Endothelial cell of umbilical vein (primary cell): ENCODE data around the gene SUFU. TPM values are rescaled to one million over a fixed set of nuclear protein-coding genes. Genes with fewer than 3 reads are reported as not detected.

ENCODE experiments used
- BruUV-seq: library from RNA; stranded (reverse); fragments of 400-500 nt; replicated peaks from 2 replicates; lab custom pipeline; 2021; lab: Mats Ljungman, UMichigan
- CTCF ChIA-PET: fragments of 300-600, 350-600 bp; sonication (Branson Sonifier 250); formaldehyde crosslinking; loops from one replicate; lab custom pipeline; 2021; ENCODE audit warnings: antibody characterized with exemption, inconsistent platforms; lab: Charles Lee
- POLR2A ChIA-PET: fragments of 300-600, 350-600 bp; sonication (Branson Sonifier 250); formaldehyde crosslinking; loops from one replicate; lab custom pipeline; 2021; ENCODE audit warnings: antibody characterized with exemption, inconsistent platforms; lab: Charles Lee
- DNase-seq: peaks from one replicate; pipeline ENCODE4 v3.0.0-alpha.2; 2011; ENCODE audit warnings: low read depth, low spot score
- FAIRE-seq: peaks from 2 replicates; lab custom pipeline; 2011; peaks lifted over from hg19 to GRCh38; lab: Jason Lieb, UNC
- H2AFZ ChIP-seq: 2 replicates; pipeline ENCODE4 v1.6.0; 2012; ENCODE audit warnings: low read depth, low read length, control low read depth, inconsistent platforms
- H3K27ac ChIP-seq: 2 replicates; pipeline ENCODE4 v1.5.1; 2011; ENCODE audit warnings: low read depth, mild to moderate bottlenecking, control low read depth, low read length, moderate library complexity; ENCODE audit not compliant: insufficient read depth
- H3K27me3 ChIP-seq, 2 experiments: 2 replicates each; pipeline versions ENCODE4 v1.6.0 to v1.6.1; 2011; ENCODE audit warnings: low read length in 2 of 2, mixed read lengths in 1 of 2; ENCODE audit not compliant: control insufficient read depth in 2 of 2, insufficient read depth in 2 of 2
- H3K36me3 ChIP-seq, 2 experiments: 2 replicates in 1 of 2; 3 replicates in 1 of 2; pipeline ENCODE4 v1.5.1; 2011; ENCODE audit warnings: low read length in 2 of 2, mild to moderate bottlenecking in 1 of 2, moderate library complexity in 1 of 2; ENCODE audit not compliant: control insufficient read depth in 2 of 2, insufficient read depth in 2 of 2; ENCODE audit errors: extremely low read depth in 1 of 2
- H3K4me1 ChIP-seq: 3 replicates; pipeline ENCODE4 v1.5.1; 2011; ENCODE audit warnings: mild to moderate bottlenecking, low read length; ENCODE audit not compliant: control insufficient read depth, insufficient read depth; ENCODE audit errors: extremely low read depth
- H3K4me2 ChIP-seq: 2 replicates; pipeline ENCODE4 v1.6.1; 2011; ENCODE audit warnings: low read length, control low read depth, mixed read lengths; ENCODE audit not compliant: insufficient read depth
- H3K4me3 ChIP-seq, 3 experiments: fragments of 200-600 bp in 1 of 3; sonication (generic), shearing (Covaris generic) in 1 of 3; replicated peaks in 1 of 3; 2 replicates each; pipeline ENCODE4 v1.5.1; 2011 to 2016; ENCODE audit warnings: control low read depth in 3 of 3, low read length in 3 of 3, mild to moderate bottlenecking in 2 of 3, inconsistent platforms in 1 of 3, low read depth in 1 of 3, moderate library complexity in 1 of 3; ENCODE audit not compliant: insufficient read depth in 1 of 3
- H3K79me2 ChIP-seq: 2 replicates; pipeline ENCODE4 v1.6.0; 2012; ENCODE audit warnings: low read length, inconsistent platforms; ENCODE audit not compliant: control insufficient read depth, insufficient read depth
- H3K9ac ChIP-seq: replicated peaks from 2 replicates; pipeline ENCODE3; 2011; ENCODE audit warnings: low read length, control low read depth; ENCODE audit not compliant: insufficient read depth; ENCODE audit errors: extremely low read depth
- H3K9me1 ChIP-seq: replicated peaks from 3 replicates; pipeline ENCODE4 v1.6.0; 2011; ENCODE audit warnings: mild to moderate bottlenecking, low read length; ENCODE audit not compliant: control insufficient read depth, insufficient read depth; ENCODE audit errors: extremely low read depth
- H3K9me3 ChIP-seq: replicated peaks from 2 replicates; pipeline ENCODE4 v1.5.1; 2012; ENCODE audit warnings: low read length, inconsistent platforms; ENCODE audit not compliant: control insufficient read depth, insufficient read depth
- H4K20me1 ChIP-seq: replicated peaks from 2 replicates; pipeline ENCODE3; 2011; ENCODE audit warnings: mild to moderate bottlenecking, low read length; ENCODE audit not compliant: control insufficient read depth, insufficient read depth; ENCODE audit errors: extremely low read depth
- CTCF ChIP-seq, 2 donors: IDR thresholded peaks; 1 replicate in 1 of 2; 2 replicates in 1 of 2; pipeline ENCODE4 v1.5.1; 2011; ENCODE audit warnings: low read length in 2 of 2, mild to moderate bottlenecking in 2 of 2, moderate library complexity in 2 of 2, control low read depth in 1 of 2, inconsistent platforms in 1 of 2, low read depth in 1 of 2; ENCODE audit not compliant: insufficient read depth in 1 of 2; ENCODE audit errors: extremely low read depth in 1 of 2
- EZH2 ChIP-seq: IDR thresholded peaks from 2 replicates; pipeline ENCODE4 v1.6.1; 2012; ENCODE audit warnings: borderline replicate concordance, low read depth, mild to moderate bottlenecking, moderate library complexity, low read length, inconsistent platforms; ENCODE audit not compliant: severe bottlenecking
- FOS ChIP-seq: IDR thresholded peaks from 2 replicates; pipeline ENCODE4 v1.6.1; 2011; ENCODE audit warnings: mild to moderate bottlenecking, low read length, moderate library complexity, borderline replicate concordance; ENCODE audit not compliant: insufficient read depth
- GATA2 ChIP-seq: IDR thresholded peaks from 2 replicates; pipeline ENCODE4 v1.7.0; 2011; ENCODE audit warnings: low read depth, mild to moderate bottlenecking, moderate library complexity, mixed read lengths, low read length; ENCODE audit not compliant: insufficient read length, insufficient read depth
- MAX ChIP-seq: IDR thresholded peaks from 2 replicates; pipeline ENCODE4 v1.6.1; 2011; ENCODE audit not compliant: insufficient read depth, insufficient read length
- MYC ChIP-seq: IDR thresholded peaks from one replicate; pipeline ENCODE4 v1.6.1; 2011; ENCODE audit warnings: mild to moderate bottlenecking, low read depth, low read length
- POLR2AphosphoS5 ChIP-seq: IDR thresholded peaks from 2 replicates; pipeline ENCODE4 v1.6.1; 2012; ENCODE audit warnings: low read depth, mild to moderate bottlenecking, control low read depth, low read length, moderate library complexity; ENCODE audit not compliant: insufficient read depth
- dilution Hi-C: fragments of 300-500 bp; cut with MboI; formaldehyde crosslinking; loops from one replicate; pipeline ENCODE4 v1.15.0; 2019; ENCODE audit warnings: low sequenced_read_pairs; ENCODE audit not compliant: extremely low pct_ligation_motif_present
- intact Hi-C: fragments of 100-400 bp; cut with micrococcal nuclease; formaldehyde crosslinking; loops from one replicate; pipeline ENCODE4 v1.10.0; 2022
- polyA plus RNA-seq, 4 experiments: library from polyadenylated mRNA; depleted of rRNA in 3 of 4; stranded (reverse) in 3 of 4; unstranded in 1 of 4; fragments of >200 nt; gene quantifications; 2 replicates each; pipeline versions ENCODE4 v1.2.1 to v1.2.3, GENCODE V29; 2011 to 2012; ENCODE audit warnings: missing spikeins in 1 of 4
- total RNA-seq: library from RNA; stranded (reverse); gene quantifications from 2 replicates; pipeline ENCODE4 v1.2.3, GENCODE V29; 2021

The SUFU gene
- total and polyA plus RNA-seq, 2 donors (not counting 3 experiments of a cell fraction or from before 2014, with no cell fraction given): 10.1 to 16.3 TPM

- DNase-seq: peak; percentile 39
- no peak overlapping the region for H2AFZ ChIP-seq
- H3K4me3 ChIP-seq: no peak overlapping the region
- no peak overlapping the region for H3K27ac ChIP-seq
- dilution Hi-C loops (no loop called here), intact Hi-C loops (loop anchor here (5.0 kb wide), 2 partner anchors 117 to 173 kb away; partner anchors contain the start of genes ARL3, FBXL15 and SFXN2)
- BruUV-seq: no TSS peak
- no peaks in the 10 kb centered on the region for H3K27me3 ChIP-seq
- TF ChIP-seq GATA2 (no peak), MAX (no peak), CTCF (IDR thresholded peaks at IDR 0.05; ENCODE audit: extremely low read depth in 1 of 2, insufficient read depth in 1 of 2, low read depth in 1 of 2, low read length in 2 of 2) (peak in 1 of 2 donors; percentile 16)
- H3K36me3 ChIP-seq: no peaks in the 10 kb centered on the region
- H4K20me1 ChIP-seq: no peaks in the 10 kb centered on the region
- H3K4me1 ChIP-seq: peaks cover 52% of the 10 kb centered on the region
- ChIA-PET POLR2A (no interaction called here), CTCF (interaction anchor here (1.3 to 10.0 kb wide), 12 partner anchors 9 to 91 kb away, joined by 3 to 110 read pairs (median 7); partner anchors contain the start of genes SUFU and TRIM8)
- no peak overlapping the region for H3K9ac ChIP-seq
- no peaks in the 10 kb centered on the region for H3K9me3 ChIP-seq
- no peaks in the 10 kb centered on the region for H3K9me1 ChIP-seq
- no peaks in the 10 kb centered on the region for H3K79me2 ChIP-seq
- FAIRE-seq: peak; percentile 37
- no peak overlapping the region for H3K4me2 ChIP-seq
Observed at GRCh38 chr10:102595293-102595692, 91.5 kb downstream of the SUFU start.

GRCh38 chr10:102595897-102596296 is 92.1 kb downstream of the SUFU start:
- BruUV-seq: no TSS peak
- Histone ChIP-seq H3K79me2 (no peaks in the 10 kb centered on the region), H3K9me1 (no peaks in the 10 kb centered on the region), H3K9me3 (no peaks in the 10 kb centered on the region), H4K20me1 (no peaks in the 10 kb centered on the region), H3K4me1 (peaks cover 58% of the 10 kb centered on the region), H3K4me2 (no peak overlapping the region), H2AFZ (no peak overlapping the region), H3K9ac (no peak overlapping the region), H3K4me3 (no peak overlapping the region), H3K27ac (peak overlapping the region; percentile 13), H3K36me3 (no peaks in the 10 kb centered on the region), H3K27me3 (no peaks in the 10 kb centered on the region)
- DNase-seq: no peak
- intact Hi-C loops (loop anchor here (5.0 kb wide), 2 partner anchors 116 to 174 kb away; partner anchors contain the start of genes ARL3, FBXL15 and SFXN2), dilution Hi-C loops (no loop called here)
- POLR2A ChIA-PET: interaction anchor here (0.6 to 0.7 kb wide), 2 partner anchors 32 to 38 kb away, joined by 3 read pairs; no protein-coding TSS in a partner anchor
- CTCF ChIA-PET: interaction anchor here (0.8 to 10.0 kb wide), 20 partner anchors 8 to 117 kb away, joined by 3 to 110 read pairs (median 6); partner anchors contain the start of genes SUFU and TRIM8
- TF ChIP-seq MYC (no peak), POLR2AphosphoS5 (no peak), EZH2 (no peak), GATA2 (no peak), FOS (no peak)
- FAIRE-seq: no peak
